ENCODE measurements around the gene SHH. TPM values are rescaled to one million over a fixed set of nuclear protein-coding genes. Genes with fewer than 3 reads are reported as not detected.

SHH gene
- total and polyA plus RNA-seq, 8 donors, result 0.29 to 11.0 (median 2.1) TPM

Other genes with a start within 250 kb of the SHH start
- gene RBM33, start 167.8 kb downstream of the SHH start, total RNA-seq, result 100 to 1,000 TPM in 1 of 5 donors, 10 to 100 TPM in 4; 60.2 to 182 (median 62.9) TPM
- gene RBM33, start 167.8 kb downstream of the SHH start, polyA plus RNA-seq, result 1 to 10 TPM; 7.5 to 9.1 (median 8.6) TPM